ENCODE data around the gene RTBDN. TPM values are rescaled to one million over a fixed set of nuclear protein-coding genes. Genes with fewer than 3 reads are reported as not detected.

The RTBDN gene
- total RNA-seq, 1 donor from 2014 or later: 0.21 TPM

DNA sequence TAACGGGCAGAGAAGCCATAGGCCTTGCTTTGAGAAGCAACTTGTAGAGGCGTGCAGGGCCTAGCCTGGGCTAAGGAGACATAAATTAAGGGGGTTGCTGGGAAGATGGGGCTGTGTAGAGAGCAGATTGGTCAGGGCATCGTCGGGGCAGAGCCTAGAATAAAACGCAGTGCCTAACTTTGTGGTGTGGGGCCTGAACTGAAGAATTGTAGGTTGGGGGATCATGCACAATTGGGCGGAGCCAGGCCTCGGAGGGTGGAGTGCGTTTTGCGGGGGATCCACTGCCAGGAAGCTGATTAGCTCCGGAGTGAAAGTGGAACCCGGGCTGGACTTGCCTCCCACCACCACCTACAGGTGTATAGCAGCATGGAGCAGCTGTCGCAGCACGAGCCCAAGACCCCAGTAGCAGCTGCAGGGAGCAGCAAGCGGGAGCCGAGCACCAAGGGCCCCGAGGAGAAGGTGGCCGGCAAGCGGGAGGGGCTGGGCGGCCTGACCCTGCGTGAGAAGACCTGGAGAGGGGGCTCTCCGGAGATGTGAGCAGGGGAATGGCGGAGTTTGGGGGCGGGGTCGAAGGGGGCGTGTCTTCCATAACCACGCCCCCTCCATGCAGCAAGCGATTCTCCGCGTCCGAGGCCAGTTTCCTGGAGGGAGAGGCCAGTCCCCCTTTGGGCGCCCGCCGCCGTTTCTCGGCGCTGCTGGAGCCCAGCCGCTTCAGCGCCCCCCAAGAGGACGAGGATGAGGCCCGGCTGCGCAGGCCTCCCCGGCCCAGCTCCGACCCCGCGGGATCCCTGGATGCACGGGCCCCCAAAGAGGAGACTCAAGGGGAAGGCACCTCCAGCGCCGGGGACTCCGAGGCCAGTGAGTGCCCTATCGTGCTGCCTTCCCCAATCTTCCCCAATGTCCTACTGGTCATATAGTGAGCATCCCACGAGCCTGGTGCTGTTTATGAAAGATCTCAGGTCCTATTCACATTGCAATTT, 33.0 kb upstream of the RTBDN start:
- no peaks in the 10 kb centered on the region for H3K36me3 ChIP-seq (ENCODE audit: control insufficient read depth, insufficient read depth, low read length)
- peaks cover 2% of the 10 kb centered on the region for H3K27me3 ChIP-seq (ENCODE audit: control insufficient read depth, insufficient read depth, low read length)
- DNase-seq (ENCODE audit: low read depth): no peak
- TF ChIP-seq, protein P1, sequence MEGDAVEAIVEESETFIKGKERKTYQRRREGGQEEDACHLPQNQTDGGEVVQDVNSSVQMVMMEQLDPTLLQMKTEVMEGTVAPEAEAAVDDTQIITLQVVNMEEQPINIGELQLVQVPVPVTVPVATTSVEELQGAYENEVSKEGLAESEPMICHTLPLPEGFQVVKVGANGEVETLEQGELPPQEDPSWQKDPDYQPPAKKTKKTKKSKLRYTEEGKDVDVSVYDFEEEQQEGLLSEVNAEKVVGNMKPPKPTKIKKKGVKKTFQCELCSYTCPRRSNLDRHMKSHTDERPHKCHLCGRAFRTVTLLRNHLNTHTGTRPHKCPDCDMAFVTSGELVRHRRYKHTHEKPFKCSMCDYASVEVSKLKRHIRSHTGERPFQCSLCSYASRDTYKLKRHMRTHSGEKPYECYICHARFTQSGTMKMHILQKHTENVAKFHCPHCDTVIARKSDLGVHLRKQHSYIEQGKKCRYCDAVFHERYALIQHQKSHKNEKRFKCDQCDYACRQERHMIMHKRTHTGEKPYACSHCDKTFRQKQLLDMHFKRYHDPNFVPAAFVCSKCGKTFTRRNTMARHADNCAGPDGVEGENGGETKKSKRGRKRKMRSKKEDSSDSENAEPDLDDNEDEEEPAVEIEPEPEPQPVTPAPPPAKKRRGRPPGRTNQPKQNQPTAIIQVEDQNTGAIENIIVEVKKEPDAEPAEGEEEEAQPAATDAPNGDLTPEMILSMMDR (IDR thresholded peaks at IDR 0.05; ENCODE audit: insufficient read depth, low read length, poor library complexity, severe bottlenecking): peak; percentile 8
- H3K4me3 ChIP-seq (ENCODE audit: low read depth, low read length): peak overlapping the region; percentile 43

DNA sequence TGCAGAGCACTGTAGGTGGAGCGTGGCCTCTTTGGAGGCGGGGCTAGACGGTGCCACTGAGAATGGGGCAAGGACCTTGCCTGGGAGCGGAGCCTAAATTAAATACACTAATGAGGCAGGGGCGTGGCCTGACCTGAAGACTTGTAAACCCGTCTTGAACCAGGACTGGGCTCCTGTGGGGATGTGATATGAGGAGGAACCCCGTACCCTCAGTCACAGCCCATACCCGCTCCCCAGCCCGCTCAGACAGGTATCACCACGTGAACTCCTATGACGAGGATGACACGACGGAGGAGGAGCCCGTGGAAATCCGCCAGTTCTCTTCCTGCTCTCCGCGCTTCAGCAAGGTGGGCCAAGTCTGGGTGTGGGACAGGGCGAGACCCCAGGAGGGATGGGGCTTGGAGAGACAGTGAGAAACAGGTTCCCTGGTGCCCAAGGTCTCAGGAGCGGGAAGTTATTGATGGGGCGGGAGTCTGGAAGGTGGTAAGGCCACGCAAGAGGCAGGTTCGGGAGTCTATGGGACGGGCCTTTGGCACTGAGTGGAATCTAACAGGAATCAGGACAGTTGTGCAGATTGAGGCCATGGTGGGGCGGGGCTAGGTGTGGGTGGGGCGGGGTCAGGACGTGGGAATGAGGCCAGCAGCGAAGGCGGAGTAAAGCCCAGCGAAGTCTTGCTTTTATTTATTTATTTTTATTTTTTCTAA, 32.2 kb upstream of the RTBDN start:
- TF ChIP-seq, protein P1 (IDR thresholded peaks at IDR 0.05; ENCODE audit: insufficient read depth, low read length, poor library complexity, severe bottlenecking): no peak
- H3K4me3 ChIP-seq (ENCODE audit: low read depth, low read length): no peak overlapping the region
- H3K36me3 ChIP-seq (ENCODE audit: control insufficient read depth, insufficient read depth, low read length): no peaks in the 10 kb centered on the region
- peaks cover 2% of the 10 kb centered on the region for H3K27me3 ChIP-seq (ENCODE audit: control insufficient read depth, insufficient read depth, low read length)
- no peak for DNase-seq (ENCODE audit: low read depth)

DNA sequence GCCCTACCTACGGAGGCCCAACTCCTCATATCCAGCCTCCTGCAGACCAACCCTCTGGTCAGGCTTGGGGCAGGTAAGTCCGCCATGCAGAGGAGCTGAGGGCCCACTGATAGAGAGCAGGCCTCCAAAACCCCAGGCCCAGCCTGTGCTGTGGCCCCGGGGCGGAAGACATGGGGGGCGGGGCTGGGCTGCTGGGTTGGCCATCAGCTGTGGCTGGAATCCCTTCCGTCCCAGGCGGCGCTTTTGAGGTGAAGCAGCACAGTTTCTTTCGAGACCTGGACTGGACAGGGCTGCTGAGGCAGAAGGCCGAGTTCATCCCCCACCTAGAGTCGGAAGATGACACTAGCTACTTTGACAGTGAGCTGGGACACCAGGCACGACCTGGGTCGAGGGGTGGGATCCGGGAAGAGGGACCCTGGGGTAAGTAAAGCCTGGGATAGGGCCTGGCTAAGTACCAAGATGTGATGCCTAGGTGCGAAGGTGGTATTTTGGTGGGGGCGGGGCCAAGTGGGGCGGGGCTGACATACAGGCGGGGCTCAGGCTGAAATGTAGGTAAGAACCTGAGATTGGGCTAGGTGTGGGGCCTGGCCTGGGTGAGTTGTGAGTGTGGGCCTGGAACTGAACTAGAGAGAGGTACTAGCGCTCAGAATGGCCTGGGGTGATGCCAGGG, 31.5 kb upstream of the RTBDN start:
- H3K36me3 ChIP-seq (ENCODE audit: control insufficient read depth, insufficient read depth, low read length): no peaks in the 10 kb centered on the region
- no peak for DNase-seq (ENCODE audit: low read depth)
- no peak overlapping the region for H3K4me3 ChIP-seq (ENCODE audit: low read depth, low read length)
- TF ChIP-seq, protein P1 (IDR thresholded peaks at IDR 0.05; ENCODE audit: insufficient read depth, low read length, poor library complexity, severe bottlenecking): no peak
- peaks cover 2% of the 10 kb centered on the region for H3K27me3 ChIP-seq (ENCODE audit: control insufficient read depth, insufficient read depth, low read length)

DNA sequence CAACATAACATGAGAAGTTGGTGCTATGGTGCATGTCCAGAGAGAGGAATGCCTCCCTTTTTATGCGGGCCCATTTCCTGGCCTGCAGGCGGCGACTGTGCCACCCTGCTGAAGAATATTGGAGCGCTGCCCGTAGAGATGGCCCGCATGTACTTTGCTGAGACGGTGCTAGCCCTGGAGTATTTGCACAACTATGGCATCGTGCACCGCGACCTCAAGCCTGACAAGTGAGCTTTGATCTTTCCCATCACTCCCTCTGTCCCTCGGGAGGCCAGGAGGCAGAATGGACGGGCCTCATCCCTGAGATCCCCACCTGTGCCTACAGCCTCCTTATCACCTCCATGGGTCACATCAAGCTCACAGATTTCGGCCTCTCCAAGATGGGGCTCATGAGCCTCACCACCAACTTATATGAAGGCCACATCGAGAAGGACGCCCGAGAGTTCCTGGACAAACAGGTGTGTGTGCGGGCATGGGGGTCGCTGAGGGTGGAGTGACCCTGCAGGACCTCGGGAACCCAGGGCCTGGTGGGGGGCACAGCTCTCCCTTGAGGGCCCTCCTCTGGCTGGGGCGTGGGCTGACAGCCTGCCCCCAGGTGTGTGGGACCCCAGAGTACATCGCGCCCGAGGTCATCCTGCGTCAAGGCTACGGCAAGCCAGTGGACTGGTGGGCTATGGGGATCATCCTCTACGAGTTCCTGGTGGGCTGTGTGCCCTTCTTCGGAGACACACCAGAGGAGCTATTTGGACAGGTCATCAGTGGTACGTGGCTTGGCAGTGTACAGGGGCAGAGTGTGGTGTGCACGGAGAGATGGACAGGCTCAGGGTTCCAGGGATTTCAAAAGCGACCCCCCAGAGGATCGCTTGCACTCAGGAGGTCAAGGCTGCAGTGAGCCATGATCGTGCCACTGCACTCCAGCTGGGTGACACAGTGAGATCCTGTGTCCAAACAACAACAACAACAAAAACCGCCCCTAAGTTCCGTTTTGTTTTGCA, 30.6 kb upstream of the RTBDN start:
- no peak overlapping the region for H3K4me3 ChIP-seq (ENCODE audit: low read depth, low read length)
- H3K27me3 ChIP-seq (ENCODE audit: control insufficient read depth, insufficient read depth, low read length): peaks cover 2% of the 10 kb centered on the region
- TF ChIP-seq, protein P1 (IDR thresholded peaks at IDR 0.05; ENCODE audit: insufficient read depth, low read length, poor library complexity, severe bottlenecking): no peak
- DNase-seq (ENCODE audit: low read depth): no peak
- H3K36me3 ChIP-seq (ENCODE audit: control insufficient read depth, insufficient read depth, low read length): no peaks in the 10 kb centered on the region

DNA sequence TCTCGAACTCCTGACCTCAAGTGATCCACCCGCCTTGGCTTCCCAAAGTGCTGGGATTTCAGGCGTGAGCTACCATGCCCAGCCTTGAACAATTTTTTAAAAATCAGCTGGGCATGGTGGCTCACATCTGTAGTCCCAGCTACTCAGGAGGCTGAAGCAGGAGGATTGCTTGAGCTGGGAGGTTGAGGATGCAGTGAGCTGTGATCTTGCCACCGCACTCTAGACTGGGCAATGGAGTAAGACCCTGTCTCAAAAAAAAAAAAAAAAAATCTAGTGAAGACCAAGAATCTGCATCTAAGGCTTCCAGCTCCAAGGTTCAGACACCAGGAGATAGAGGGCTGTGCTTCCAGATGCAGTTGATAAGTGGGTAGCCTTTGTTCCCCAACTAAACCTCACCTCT, 29.8 kb upstream of the RTBDN start:
- no peak for DNase-seq (ENCODE audit: low read depth)
- Histone ChIP-seq H3K4me3 (ENCODE audit: low read depth, low read length) (no peak overlapping the region), H3K27me3 (ENCODE audit: control insufficient read depth, insufficient read depth, low read length) (peaks cover 2% of the 10 kb centered on the region), H3K36me3 (ENCODE audit: control insufficient read depth, insufficient read depth, low read length) (no peaks in the 10 kb centered on the region)
- TF ChIP-seq, protein P1 (IDR thresholded peaks at IDR 0.05; ENCODE audit: insufficient read depth, low read length, poor library complexity, severe bottlenecking): no peak

Data from kidney epithelial cell (primary cell).